Ramos (cell line): ENCODE results near the gene SLC50A1.
"Not testable (repeated sequence)": the region's sequence is repeated elsewhere in the genome, so short reads cannot be mapped to it uniquely, and the experiment has no call there.

Experiments
- in situ Hi-C: fragments of 300-500 bp; cut with MboI; formaldehyde crosslinking; loops from one replicate; pipeline ENCODE4 v1.14.3; 2022; ENCODE audit warnings: low sequenced_read_pairs; ENCODE audit not compliant: unreplicated experiment

SLC50A1 gene

DNA sequence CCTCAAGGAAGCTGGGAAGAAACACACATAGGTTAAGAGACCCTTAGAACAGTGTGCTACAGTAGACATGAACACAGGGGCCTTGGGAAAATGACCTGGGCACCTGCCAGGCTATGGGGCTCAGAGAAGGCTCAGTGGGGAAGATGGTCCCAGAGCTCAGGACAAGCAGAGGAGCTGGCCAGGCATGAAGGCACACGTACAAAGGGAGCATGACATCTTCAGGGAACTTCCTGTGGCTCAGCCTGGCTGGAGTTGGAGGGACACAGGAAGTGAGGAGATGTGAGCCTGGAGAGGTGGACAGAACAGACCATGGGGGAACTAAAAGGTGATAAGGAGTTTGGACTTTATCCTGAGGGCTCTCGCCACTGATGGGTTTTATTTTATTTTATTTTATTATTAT lies 3.8 kb upstream of the SLC50A1 start:
- in situ Hi-C loops: no loop called here

DNA sequence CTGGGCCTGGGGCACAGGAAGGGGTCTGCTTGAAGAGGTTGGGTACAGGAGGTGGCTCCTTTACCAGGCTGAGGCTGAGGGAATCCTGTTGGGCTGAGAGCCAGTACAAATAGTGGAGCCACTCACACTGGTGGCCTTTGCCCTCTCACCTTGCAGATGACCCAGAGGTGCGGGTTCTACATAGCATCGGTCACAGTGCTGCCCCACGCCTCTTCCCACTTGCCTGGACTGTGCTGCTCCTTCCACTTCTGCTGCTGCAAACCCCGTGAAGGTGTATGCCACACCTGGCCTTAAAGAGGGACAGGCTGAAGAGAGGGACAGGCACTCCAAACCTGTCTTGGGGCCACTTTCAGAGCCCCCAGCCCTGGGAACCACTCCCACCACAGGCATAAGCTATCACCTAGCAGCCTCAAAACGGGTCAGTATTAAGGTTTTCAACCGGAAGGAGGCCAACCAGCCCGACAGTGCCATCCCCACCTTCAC lies 1.8 kb upstream of the SLC50A1 start:
- in situ Hi-C loops: no loop called here

DNA sequence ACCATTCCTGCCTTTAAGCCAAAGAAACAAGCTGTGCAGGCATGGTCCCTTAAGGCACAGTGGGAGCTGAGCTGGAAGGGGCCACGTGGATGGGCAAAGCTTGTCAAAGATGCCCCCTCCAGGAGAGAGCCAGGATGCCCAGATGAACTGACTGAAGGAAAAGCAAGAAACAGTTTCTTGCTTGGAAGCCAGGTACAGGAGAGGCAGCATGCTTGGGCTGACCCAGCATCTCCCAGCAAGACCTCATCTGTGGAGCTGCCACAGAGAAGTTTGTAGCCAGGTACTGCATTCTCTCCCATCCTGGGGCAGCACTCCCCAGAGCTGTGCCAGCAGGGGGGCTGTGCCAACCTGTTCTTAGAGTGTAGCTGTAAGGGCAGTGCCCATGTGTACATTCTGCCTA lies 1.3 kb upstream of the SLC50A1 start:
- in situ Hi-C loops: no loop called here

DNA sequence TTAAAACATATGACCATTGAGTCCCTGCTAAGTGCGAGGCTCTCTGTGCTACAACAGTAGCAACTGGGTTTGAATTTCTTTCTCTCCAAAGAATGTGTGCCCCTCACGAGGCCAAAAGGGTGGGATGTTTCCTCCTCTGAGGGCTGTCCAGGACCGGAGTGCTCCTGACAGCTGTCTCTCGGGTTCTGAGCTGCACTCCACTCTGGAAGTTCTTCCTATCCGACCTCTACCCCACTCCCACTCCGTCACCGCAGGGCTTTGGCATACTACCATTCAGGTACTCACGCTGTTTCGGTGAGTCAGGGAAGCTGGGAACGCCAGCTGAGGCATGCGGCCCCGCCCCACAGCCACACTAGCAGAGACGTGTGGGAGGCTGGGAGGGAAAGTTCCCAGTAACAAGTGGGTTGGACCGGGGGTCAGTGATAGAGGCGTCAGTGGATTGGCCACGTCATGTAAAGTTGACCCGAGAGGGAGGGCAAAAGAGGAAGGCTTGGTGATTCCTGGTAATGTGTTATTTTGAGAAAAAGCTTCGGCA lies 705 bp upstream of the SLC50A1 start:
- in situ Hi-C loops: no loop called here

DNA sequence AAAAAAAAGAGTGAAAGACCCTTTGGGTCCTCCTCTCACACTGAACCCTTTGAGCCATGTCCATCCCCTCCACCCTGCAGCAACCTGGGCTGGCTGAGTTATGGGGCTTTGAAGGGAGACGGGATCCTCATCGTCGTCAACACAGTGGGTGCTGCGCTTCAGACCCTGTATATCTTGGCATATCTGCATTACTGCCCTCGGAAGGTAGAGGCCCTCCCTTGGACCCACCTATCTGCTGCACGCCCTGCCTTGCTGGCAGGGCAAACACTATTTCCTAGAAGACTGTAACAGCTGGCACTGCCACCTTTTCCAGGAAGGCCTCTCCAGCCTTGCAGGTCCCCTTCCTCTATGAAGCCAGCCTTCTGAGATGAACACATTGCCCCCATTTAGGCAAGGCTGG lies 1.1 kb downstream of the SLC50A1 start:
- in situ Hi-C loops: no loop called here

DNA sequence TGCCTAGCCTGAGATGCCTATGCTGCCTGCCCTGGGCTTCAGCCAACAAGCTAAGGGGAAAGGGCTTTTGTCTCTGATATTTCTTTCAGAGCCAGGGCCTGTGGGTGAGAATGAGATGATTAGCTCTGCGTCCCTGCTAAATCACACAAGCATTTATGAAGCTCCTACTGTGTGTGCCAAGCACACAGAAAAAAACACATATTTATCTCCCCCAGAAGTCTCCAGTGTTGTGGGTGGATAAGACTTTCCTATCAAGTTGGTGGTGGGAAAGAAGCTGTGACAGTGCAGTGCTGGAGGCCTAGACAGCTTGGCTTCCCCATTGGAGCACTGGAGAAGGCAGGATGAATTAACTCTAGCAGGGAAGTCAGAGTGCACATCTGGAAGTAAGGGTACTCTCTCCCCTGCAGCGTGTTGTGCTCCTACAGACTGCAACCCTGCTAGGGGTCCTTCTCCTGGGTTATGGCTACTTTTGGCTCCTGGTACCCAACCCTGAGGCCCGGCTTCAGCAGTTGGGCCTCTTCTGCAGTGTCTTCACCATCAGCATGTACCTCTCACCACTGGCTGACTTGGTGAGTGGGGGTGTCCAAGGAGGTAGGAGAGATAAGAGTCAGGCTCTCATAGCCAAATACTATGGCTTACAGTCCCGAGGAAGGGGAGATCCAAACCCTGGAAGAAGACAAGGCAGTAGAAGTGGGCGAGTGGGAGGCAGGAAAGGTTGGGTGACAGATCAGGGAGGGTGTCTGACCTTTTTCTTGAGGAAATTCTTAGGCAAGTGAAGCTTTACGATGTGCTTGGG lies 1.7 kb downstream of the SLC50A1 start:
- in situ Hi-C loops: no loop called here

DNA sequence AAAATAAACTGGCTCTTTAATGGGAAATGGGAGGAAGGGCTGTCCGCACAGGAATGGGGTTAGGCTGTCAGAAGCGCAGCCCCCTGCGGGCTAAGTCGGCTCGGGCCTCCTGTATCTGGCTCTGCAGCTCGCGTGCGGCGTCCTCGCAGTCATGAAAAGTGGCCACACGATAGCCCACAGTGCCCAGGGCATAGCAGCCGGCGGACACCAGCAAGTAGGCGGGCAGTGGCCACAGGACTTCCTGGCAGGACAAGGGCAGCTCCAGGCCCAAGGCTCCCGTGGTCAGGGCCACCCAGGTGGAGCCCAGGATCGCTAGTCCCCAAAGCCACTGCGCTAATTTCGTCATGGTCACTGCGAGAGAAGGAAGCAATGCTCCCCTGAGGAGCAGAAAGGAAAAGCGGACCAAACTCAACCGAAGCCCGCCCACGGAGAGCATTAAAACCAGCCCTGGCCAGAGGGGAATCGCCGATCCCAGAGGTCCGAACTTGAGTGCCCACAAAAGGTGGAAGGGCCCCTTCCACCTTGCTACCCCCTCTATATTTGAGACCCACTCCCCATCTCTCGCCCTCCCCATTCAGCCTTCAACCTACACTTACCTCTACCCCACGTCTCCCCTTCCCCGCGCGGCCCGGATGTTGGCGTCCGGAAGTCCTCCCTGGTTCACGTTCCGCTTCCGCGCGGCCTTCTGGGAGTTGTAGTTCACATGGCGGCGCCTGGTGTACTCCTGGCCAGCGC lies 4.4 kb downstream of the SLC50A1 start, which contains the start of gene DPM3:
DPM3 (minus strand) TSS at position 637 of the 735 bp plus-strand sequence; CDS start at position 346, 291 bp downstream.
- in situ Hi-C loops: no loop called here

DNA sequence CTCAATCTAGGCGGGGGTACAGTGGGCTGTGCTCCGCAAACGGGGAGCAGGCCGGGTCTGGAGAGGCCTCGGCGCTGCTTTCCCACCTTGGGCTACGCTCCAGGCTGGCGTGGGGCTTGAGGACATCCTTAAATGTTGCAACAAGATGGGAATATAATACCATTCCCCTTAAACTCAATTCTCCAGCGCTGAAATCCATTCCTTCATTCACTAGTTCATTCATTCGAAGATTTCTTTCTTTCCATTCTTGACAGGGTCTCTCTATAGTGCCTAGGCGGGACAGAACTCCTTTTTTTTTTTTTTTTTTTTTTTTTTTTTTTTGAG lies 4.9 kb downstream of the SLC50A1 start:
- in situ Hi-C loops: no loop called here

DNA sequence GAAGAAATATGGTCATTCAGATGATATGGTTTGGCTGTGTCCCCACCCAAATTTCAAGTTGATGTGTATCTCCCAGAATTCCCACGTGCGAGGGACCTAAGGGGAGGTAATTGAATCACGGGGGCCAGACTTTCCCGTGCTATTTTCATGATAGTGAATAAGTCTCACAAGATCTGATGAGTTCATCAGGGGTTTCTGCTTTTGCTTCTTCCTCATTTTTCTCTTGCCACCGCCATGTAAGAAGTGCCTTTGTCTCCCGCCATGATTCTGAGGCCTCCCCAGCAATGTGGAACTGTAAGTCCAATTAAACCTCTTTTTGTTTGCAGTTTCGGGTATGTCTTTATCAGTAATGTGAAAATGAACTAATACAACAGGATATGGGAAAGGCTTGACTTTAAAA lies 6.1 kb downstream of the SLC50A1 start:
- in situ Hi-C loops: no loop called here

DNA sequence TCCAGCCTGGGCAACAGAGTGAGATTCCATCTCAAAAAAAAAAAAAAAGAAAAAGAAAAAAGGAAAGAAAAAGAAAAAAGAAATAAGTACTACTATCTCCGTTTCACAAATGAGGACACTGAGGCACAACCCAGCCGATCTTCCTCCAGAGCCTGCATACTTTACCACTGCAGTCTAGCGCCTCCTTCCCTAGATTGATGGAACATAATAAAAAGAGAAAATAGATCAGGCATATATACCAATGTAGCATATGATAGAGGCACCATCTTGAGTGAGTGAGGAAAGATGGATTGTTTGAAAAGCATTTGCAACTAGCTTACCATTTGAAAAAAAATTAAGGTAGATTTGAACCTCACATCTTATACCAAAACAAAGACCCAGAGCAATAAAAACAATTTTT lies 9.8 kb downstream of the SLC50A1 start:
- in situ Hi-C loops: no loop called here

DNA sequence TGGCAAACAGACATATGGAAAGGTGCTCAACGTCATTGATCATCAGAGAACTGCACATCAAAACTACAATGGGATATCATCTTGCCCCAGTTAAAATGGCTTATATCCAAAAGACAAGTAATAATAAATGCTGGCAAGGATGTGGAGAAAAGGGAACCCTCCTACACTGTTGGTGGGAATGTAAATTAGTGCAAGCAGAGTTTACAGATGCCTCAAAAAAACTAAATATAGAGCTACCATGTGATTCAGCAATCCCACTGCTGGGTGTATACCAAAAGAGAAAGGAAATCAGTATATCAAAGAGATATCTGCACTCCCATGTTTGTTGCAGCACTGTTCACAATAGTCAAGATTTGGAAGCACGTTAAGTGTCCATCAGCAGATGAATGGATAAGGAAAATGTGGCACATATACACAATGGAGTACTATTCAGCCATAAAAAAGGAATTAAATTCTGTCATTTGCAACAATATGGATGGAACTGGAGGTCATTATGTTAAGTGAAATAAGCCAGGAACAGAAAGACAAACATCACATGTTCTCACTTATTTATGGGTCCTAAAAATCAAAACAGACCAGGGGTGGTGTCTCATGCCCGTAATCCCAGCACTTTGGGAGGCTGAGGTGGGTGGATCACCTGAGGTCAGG lies 20.5 kb downstream of the SLC50A1 start:
- in situ Hi-C loops: not testable (repeated sequence)

DNA sequence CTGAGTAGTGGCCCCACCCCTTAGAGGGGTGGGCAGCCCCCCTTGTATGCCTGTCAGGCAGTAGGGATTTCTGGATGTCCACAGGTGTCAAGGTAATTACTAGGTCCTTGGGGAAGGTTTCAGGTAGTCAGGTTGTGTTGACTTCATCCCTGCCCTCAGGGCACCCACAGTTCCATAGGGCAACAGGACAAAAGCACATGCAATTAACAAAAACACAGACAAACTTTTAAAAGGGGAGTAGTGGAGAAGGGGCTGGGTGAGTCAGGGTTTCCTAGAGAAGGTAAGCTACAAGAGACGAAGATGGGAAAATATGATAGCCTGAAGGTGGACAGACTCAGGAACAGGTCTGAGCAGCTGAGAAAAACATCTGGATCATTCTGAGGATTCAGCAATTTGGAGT lies 23.3 kb downstream of the SLC50A1 start:
- in situ Hi-C loops: no loop called here

DNA sequence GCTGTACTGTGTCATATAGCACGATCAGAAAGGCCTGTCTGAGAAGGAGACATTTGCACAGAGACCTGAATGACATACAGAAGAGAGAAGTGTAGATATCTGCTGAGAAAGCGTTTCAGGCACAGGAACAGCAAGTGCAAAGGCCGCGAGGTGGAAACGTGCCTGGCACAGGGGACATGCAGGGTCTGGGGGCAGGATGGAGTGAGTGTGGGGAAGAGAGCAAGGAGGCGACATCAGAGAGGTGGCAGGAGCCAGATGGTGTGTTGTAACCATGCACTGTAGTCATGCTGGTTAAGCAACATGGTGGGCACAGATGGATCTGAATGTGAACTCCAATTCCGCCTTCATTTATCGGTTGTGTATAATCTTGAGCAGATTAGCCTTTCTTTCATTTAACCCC lies 24.5 kb downstream of the SLC50A1 start:
- in situ Hi-C loops: no loop called here

DNA sequence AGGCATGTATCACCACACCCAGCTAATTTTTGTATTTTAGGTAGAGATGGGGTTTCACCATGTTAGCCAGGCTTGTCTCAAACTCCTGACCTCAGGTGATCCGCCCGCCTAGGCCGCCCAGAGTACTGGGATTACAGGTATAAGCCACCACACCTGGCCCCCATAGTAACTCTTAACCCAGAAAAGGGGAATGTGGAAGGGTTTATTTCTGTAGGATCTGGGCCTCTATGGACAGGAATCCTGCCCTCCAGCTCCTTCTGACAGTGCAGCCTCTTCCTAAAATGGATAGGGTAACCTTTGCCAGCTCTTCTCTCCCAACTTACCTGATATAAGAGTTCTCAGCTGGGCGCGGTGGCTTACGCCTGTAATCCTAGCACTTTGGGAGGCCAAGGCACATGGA lies 27.0 kb downstream of the SLC50A1 start:
- in situ Hi-C loops: not testable (repeated sequence)

DNA sequence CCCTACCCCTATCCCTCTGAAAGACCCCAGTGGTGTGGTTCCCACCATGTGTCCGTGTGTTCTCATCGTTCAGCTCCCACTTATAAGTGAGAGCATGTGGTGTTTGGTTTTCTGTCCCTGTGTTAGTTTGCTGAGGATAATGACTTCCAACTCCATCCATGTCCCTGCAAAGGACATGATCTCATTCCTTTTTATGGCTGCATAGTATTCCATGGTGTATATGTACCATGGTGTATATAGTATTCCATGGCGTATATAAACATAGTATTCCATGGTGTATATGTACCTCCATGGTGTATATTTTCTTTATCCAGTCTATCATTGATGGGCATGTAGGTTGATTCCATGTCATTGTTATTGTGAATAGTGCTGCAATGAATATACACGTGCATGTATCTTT lies 28.1 kb downstream of the SLC50A1 start:
- in situ Hi-C loops: not testable (repeated sequence)

DNA sequence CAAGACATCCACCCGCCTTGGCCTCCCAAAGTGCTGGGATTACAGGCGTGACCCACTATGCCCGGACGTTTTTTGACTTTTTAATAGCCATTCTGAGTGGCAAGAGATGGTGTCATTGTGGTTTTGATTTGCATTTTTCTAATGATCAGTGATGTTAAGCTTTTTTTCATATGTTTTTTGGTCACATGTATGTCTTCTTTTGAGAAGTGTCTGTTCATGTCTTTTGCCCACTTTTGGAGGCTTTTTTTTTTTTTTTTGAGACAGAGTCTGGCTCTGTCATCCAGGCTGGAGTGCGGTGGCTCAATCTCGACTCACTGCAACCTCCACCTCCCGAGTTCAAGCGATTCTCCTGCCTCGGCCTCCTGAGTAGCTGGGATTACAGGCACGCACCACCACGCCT lies 29.0 kb downstream of the SLC50A1 start:
- in situ Hi-C loops: loop anchor here (5.0 kb wide), 1 partner anchor 72 kb away; no protein-coding TSS in a partner anchor

DNA sequence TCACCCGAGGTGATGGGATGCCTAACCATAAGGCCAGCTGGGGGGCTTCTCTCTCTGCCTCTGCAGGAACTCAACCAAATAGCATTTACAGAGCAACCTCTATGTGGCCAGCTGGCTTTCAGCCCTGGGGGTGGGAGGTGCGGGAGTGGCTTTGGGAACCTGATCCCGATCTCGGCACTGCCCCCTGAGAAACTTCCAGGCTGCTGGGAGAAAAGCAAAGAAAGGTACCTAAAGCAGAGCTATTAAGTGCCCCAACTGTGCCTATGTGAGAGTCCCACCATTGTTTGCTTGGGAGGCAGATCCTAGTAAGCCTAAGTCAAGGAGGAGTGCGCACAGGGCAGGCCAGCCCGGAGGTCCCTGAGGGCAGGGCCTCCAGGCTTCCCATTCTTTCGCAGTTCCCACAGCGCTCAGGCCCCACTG lies 30.4 kb downstream of the SLC50A1 start:
- in situ Hi-C loops: loop anchor here (5.0 kb wide), 1 partner anchor 74 kb away; no protein-coding TSS in a partner anchor

DNA sequence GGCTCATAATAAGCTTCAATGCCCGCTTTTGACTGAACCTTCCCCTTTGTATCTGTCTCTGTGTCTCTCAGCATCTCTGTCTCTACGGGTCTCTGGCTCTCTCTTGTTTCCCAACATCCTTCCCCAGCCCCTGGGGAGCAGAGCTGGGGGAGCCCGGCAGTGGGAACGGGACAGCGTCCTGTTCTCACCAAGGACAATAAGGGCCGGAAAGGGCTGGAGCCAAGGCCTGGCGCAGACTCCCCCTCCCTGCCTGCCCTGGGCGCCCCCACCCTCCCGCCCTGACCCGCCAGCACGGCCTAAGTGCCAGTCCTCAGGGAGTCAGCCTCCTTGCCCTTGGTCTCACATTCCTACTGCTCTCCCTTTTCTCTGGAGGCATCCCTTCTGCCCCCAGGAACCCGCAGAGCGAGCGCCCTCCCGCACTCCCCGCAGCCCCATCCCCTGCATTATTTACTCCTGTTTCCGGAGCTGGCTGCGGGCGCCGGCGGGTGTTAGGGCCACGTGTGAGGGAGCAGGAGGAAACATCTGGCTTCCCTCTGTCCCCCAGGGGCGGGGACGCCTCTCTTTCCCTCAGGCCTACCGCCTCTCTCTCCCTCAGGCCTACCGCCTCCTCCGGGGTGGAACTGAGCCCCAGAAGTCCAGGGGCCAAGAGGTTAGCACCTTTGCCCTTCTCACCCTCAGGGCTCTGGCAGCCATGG lies 31.0 kb downstream of the SLC50A1 start:
- in situ Hi-C loops: loop anchor here (5.0 kb wide), 1 partner anchor 74 kb away; no protein-coding TSS in a partner anchor

DNA sequence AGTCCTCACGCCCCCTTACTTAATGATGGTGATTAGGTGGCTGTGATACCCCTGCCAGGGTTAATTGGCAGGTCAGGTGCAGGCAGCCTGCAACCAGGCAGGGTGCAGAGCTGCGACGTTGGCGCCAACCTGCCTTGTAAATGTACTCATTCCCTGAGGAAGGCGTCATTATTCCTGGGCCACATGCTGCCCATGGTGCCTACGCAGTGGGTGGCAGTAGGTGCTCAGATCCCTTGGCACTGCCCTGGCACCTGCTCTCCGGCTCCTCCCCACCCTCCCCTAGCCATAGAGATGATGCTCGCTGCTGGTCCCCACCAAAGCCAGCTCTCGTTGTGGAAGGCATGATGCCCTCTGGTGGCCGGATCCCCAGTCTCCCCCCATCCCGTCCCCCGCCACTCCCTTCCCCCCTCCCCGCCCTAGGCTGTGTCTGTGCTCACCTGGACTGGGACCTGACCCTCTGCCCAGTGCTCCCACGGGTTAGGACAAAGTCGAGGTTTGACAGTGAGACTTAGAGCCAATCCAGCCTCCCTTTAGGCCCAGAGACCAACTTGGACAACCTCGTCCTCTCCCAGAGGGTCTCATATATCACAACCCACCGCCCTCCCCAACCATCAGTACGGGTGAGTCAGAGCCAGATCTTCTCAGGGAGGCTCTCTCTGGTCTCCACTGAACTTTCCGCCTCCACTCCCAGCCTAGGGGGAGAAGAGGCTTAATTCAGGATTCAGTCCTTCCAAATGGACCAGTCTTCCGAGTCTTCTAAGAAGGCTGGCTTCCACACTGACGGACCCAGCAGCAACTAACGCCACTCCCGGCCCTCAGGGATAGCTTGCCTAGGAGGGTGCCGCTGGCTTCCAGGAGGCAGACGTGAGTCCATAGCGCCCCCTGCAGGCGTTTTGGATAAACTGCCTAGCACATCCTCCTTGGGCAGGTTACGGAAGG lies 31.8 kb downstream of the SLC50A1 start:
- in situ Hi-C loops: loop anchor here (5.0 kb wide), 1 partner anchor 75 kb away; no protein-coding TSS in a partner anchor
